Keratinocyte (primary cell): ENCODE data around the gene IFI30. TPM values are rescaled to one million over a fixed set of nuclear protein-coding genes. Genes with fewer than 3 reads are reported as not detected.

Source experiments
- DNase-seq: peaks from one replicate; pipeline ENCODE4 v3.0.0-alpha.2; 2011; ENCODE audit warnings: low read depth, missing footprints, low spot score
- FAIRE-seq: peaks from 2 replicates; lab custom pipeline; 2011; peaks lifted over from hg19 to GRCh38; lab: Jason Lieb, UNC
- H2AFZ ChIP-seq: 2 replicates; pipeline ENCODE4 v1.6.0; 2012; ENCODE audit warnings: low read length, control low read depth, inconsistent platforms; ENCODE audit not compliant: control insufficient read depth
- H3K27ac ChIP-seq: 2 replicates; pipeline ENCODE4 v1.5.1; 2011; ENCODE audit warnings: low read length; ENCODE audit not compliant: control insufficient read depth, insufficient read depth
- H3K27me3 ChIP-seq: 3 replicates; pipeline ENCODE4 v1.6.0; 2011; ENCODE audit warnings: low read length; ENCODE audit not compliant: control insufficient read depth, insufficient read depth; ENCODE audit errors: extremely low read depth
- H3K36me3 ChIP-seq, 2 experiments: 2 replicates in 1 of 2; 3 replicates in 1 of 2; pipeline ENCODE4 v1.5.1; 2011; ENCODE audit warnings: low read length in 2 of 2, mild to moderate bottlenecking in 1 of 2; ENCODE audit not compliant: control insufficient read depth in 2 of 2, insufficient read depth in 2 of 2; ENCODE audit errors: extremely low read depth in 1 of 2
- H3K4me1 ChIP-seq: 3 replicates; pipeline ENCODE4 v1.5.1; 2011; ENCODE audit warnings: low read length; ENCODE audit not compliant: control insufficient read depth, insufficient read depth; ENCODE audit errors: extremely low read depth
- H3K4me2 ChIP-seq: 3 replicates; pipeline ENCODE4 v1.6.0; 2011; ENCODE audit warnings: low read depth, low read length; ENCODE audit not compliant: control insufficient read depth, insufficient read depth; ENCODE audit errors: extremely low read depth
- H3K4me3 ChIP-seq, 3 experiments: fragments of 200-600 bp in 1 of 3; sonication (generic) in 1 of 3; 2 replicates in 2 of 3; 3 replicates in 1 of 3; pipeline ENCODE4 v1.5.1; 2011 to 2016; ENCODE audit warnings: low read length in 3 of 3, mild to moderate bottlenecking in 3 of 3, control low read depth in 2 of 3, inconsistent platforms in 1 of 3, low read depth in 1 of 3, mixed read lengths in 1 of 3, mixed run types in 1 of 3, moderate library complexity in 1 of 3; ENCODE audit not compliant: control insufficient read depth in 2 of 3, insufficient read depth in 2 of 3; ENCODE audit errors: extremely low read depth in 1 of 3
- H3K79me2 ChIP-seq: 2 replicates; pipeline ENCODE4 v1.6.0; 2012; ENCODE audit warnings: low read length; ENCODE audit not compliant: control insufficient read depth, insufficient read depth
- H3K9ac ChIP-seq: 3 replicates; pipeline ENCODE4 v1.6.0; 2011; ENCODE audit warnings: low read length; ENCODE audit not compliant: control insufficient read depth, insufficient read depth; ENCODE audit errors: extremely low read depth
- H3K9me1 ChIP-seq: 3 replicates; pipeline ENCODE4 v1.6.0; 2011; ENCODE audit warnings: low read length; ENCODE audit not compliant: control insufficient read depth, insufficient read depth; ENCODE audit errors: extremely low read depth
- H3K9me3 ChIP-seq: 2 replicates; pipeline ENCODE4 v1.5.1; 2012; ENCODE audit warnings: low read depth, low read length; ENCODE audit not compliant: control insufficient read depth
- H4K20me1 ChIP-seq: 3 replicates; pipeline ENCODE4 v1.6.0; 2011; ENCODE audit warnings: low read length; ENCODE audit not compliant: control insufficient read depth, insufficient read depth; ENCODE audit errors: extremely low read depth
- EZH2 ChIP-seq: IDR thresholded peaks from one replicate; pipeline ENCODE4 v1.6.1; 2012; ENCODE audit warnings: inconsistent platforms, mild to moderate bottlenecking, low read length, moderate library complexity
- dilution Hi-C: fragments of 300-500 bp; cut with MboI; formaldehyde crosslinking; loops from one replicate; pipeline ENCODE4 v1.7.0; 2020; ENCODE audit warnings: low sequenced_read_pairs; ENCODE audit not compliant: extremely low pct_ligation_motif_present
- polyA plus RNA-seq, 5 experiments: library from polyadenylated mRNA; depleted of rRNA in 3 of 5; stranded (reverse) in 3 of 5; stranded (forward) in 1 of 5; unstranded in 1 of 5; fragments of >200 nt; gene quantifications; 1 replicate in 1 of 5; 2 replicates in 3 of 5; 3 replicates in 1 of 5; pipeline versions ENCODE4 v1.2.1 to v1.2.3, GENCODE V29; 2011 to 2012; ENCODE audit warnings: missing spikeins in 2 of 5, low read depth in 1 of 5, low replicate concordance in 1 of 5
- TF ChIP-seq, protein P1 (sequence below), 3 experiments: IDR thresholded peaks in 1 of 3; conservative IDR thresholded peaks in 1 of 3; optimal IDR thresholded peaks in 1 of 3; 2 replicates in 2 of 3; 3 replicates in 1 of 3; pipeline versions ENCODE3 to v1.5.1; 2011; ENCODE audit warnings: low read length in 3 of 3, mild to moderate bottlenecking in 3 of 3, moderate library complexity in 2 of 3, control low read depth in 1 of 3, inconsistent platforms in 1 of 3; ENCODE audit not compliant: insufficient read depth in 2 of 3; ENCODE audit errors: extremely low read depth in 1 of 3

IFI30 gene
- polyA plus RNA-seq, 1 donor (not counting 4 experiments of a cell fraction or from before 2014, with no cell fraction given) = 31.3 TPM

DNA sequence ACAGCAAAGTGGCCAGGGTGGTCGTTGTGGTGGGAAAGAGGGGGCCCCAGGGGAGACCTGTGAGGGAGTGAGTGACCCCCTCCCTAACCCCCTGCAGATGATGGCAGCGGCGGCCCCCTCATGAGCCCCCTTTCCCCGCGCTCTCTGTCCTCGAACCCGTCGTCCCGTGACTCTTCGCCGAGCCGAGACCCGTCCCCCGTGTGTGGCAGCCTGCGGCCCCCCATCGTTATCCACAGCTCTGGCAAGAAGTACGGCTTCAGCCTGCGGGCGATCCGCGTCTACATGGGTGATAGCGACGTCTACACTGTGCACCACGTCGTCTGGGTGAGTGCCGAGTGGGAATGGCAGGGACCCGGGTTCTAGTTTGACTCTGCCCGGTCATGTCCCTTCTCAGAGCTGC, 28.7 kb upstream of the IFI30 start:
- Histone ChIP-seq H3K27ac (no peak overlapping the region), H3K27me3 (no peaks in the 10 kb centered on the region), H4K20me1 (no peaks in the 10 kb centered on the region), H3K4me1 (no peaks in the 10 kb centered on the region), H3K4me2 (no peak overlapping the region), H3K9ac (no peak overlapping the region), H3K36me3 (peaks cover 0 to 13% of the 10 kb centered on the region in 2 experiments), H3K4me3 (no peak overlapping the region), H3K9me1 (no peaks in the 10 kb centered on the region), H3K9me3 (no peaks in the 10 kb centered on the region), H3K79me2 (no peaks in the 10 kb centered on the region), H2AFZ (no peak overlapping the region)
- dilution Hi-C loops = no loop called here
- FAIRE-seq (no peak), DNase-seq (no peak)
- TF ChIP-seq, protein P1, sequence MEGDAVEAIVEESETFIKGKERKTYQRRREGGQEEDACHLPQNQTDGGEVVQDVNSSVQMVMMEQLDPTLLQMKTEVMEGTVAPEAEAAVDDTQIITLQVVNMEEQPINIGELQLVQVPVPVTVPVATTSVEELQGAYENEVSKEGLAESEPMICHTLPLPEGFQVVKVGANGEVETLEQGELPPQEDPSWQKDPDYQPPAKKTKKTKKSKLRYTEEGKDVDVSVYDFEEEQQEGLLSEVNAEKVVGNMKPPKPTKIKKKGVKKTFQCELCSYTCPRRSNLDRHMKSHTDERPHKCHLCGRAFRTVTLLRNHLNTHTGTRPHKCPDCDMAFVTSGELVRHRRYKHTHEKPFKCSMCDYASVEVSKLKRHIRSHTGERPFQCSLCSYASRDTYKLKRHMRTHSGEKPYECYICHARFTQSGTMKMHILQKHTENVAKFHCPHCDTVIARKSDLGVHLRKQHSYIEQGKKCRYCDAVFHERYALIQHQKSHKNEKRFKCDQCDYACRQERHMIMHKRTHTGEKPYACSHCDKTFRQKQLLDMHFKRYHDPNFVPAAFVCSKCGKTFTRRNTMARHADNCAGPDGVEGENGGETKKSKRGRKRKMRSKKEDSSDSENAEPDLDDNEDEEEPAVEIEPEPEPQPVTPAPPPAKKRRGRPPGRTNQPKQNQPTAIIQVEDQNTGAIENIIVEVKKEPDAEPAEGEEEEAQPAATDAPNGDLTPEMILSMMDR (optimal IDR thresholded peaks at IDR 0.05 in 1 of 3, IDR thresholded peaks at IDR 0.05 in 1 of 3, conservative IDR thresholded peaks at IDR 0.05 in 1 of 3; ENCODE audit: extremely low read depth in 1 of 3, insufficient read depth in 2 of 3, low read length in 3 of 3) = no peak
- no peak for TF ChIP-seq EZH2

DNA sequence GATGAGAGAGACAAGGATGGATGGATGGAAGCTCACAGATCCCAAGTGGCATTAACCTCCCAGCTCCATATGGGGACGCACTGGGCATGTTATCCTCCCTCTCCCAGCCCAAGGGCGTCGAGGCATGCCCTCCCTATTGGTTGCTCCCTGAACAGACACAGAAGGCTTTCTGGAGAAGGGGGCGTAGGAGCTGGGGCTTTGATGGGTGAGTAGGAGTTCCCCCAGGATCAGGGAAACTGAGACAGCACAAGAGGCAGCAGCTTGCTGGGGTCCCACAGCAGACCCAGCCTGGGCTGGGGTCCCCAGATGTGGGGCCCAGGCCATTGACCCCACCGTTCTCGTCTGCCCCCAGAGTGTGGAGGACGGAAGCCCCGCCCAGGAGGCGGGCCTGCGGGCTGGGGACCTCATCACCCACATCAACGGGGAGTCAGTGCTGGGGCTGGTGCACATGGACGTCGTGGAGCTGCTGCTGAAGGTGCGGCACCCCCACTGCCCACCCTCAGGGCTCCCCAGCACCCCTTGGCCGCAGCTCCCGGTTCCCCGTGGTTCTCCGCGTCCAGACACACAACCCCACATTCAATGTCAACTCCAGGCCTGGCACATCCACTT, 28.1 kb upstream of the IFI30 start:
- no peaks in the 10 kb centered on the region for H3K27me3 ChIP-seq
- no peak overlapping the region for H2AFZ ChIP-seq
- peaks cover 0 to 13% of the 10 kb centered on the region in 2 experiments for H3K36me3 ChIP-seq
- TF ChIP-seq, protein P1 (optimal IDR thresholded peaks at IDR 0.05 in 1 of 3, IDR thresholded peaks at IDR 0.05 in 1 of 3, conservative IDR thresholded peaks at IDR 0.05 in 1 of 3; ENCODE audit: extremely low read depth in 1 of 3, insufficient read depth in 2 of 3, low read length in 3 of 3) = no peak
- TF ChIP-seq EZH2 = no peak
- H3K9me1 ChIP-seq = no peaks in the 10 kb centered on the region
- no peaks in the 10 kb centered on the region for H3K79me2 ChIP-seq
- no peaks in the 10 kb centered on the region for H4K20me1 ChIP-seq
- dilution Hi-C loops = no loop called here
- H3K4me2 ChIP-seq = no peak overlapping the region
- H3K4me1 ChIP-seq = no peaks in the 10 kb centered on the region
- no peak overlapping the region for H3K4me3 ChIP-seq
- no peak overlapping the region for H3K9ac ChIP-seq
- no peak for DNase-seq
- no peaks in the 10 kb centered on the region for H3K9me3 ChIP-seq
- H3K27ac ChIP-seq = no peak overlapping the region
- no peak for FAIRE-seq
